ENCODE data around the gene MMP20.

DNA sequence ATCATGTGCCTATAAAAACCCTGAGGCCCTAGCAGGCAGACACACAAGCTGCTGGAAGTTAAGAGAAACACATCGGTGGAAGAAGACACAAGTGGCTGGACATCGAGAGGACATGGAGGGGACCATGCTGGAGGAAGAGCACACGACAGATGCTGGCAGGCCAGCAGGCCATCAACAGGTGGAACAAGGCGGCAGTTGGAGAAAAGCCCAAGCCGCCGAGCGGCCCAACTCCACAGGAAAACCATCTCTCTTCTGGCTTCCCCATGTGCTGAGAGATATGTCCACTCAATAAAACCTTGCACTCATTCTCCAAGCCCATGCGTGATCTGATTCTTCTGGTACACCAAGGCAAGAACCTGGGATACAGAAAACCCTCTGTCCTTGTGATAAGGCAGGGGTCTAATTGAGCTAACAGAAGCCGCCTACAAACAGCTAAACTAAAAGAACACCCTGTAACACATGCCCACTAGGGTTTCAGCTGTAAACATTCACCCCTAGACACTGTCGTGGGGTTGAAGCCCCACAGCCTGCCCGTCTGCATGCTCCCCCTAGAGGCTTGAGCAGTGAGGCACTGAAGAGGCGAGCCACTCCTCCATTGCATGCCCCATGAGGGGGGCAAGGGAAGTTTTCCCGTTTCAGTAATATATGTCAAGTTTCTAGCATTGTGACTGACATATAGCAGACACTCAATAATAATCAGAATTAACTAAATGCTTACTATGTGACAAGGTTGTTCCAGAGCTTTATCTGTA, 39.0 kb upstream of the MMP20 start:
- TF ChIP-seq, protein P1, sequence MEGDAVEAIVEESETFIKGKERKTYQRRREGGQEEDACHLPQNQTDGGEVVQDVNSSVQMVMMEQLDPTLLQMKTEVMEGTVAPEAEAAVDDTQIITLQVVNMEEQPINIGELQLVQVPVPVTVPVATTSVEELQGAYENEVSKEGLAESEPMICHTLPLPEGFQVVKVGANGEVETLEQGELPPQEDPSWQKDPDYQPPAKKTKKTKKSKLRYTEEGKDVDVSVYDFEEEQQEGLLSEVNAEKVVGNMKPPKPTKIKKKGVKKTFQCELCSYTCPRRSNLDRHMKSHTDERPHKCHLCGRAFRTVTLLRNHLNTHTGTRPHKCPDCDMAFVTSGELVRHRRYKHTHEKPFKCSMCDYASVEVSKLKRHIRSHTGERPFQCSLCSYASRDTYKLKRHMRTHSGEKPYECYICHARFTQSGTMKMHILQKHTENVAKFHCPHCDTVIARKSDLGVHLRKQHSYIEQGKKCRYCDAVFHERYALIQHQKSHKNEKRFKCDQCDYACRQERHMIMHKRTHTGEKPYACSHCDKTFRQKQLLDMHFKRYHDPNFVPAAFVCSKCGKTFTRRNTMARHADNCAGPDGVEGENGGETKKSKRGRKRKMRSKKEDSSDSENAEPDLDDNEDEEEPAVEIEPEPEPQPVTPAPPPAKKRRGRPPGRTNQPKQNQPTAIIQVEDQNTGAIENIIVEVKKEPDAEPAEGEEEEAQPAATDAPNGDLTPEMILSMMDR (IDR thresholded peaks at IDR 0.05 in 4 of 5, conservative IDR thresholded peaks at IDR 0.05 in 1 of 5): no peak
- TF ChIP-seq POLR2A (IDR thresholded peaks at IDR 0.05): no peak

All from gastrocnemius medialis (tissue), 4 donors.